GM13976 (cell line): Measurements from ENCODE around the gene YWHAB.

Source experiments
- DNase-seq: peaks from one replicate; pipeline ENCODE4 v3.0.0; 2012; ENCODE audit warnings: low spot score
- CTCF ChIP-seq: IDR thresholded peaks from 2 replicates; pipeline ENCODE4 v1.5.1; 2012; ENCODE audit warnings: borderline replicate concordance, mild to moderate bottlenecking; ENCODE audit not compliant: insufficient read depth; ENCODE audit errors: extremely low read depth, missing control alignments, control extremely low read depth
- in situ Hi-C: fragments of 300-500 bp; cut with MboI; formaldehyde crosslinking; loops from one replicate; pipeline ENCODE4 v1.12.0; 2022; ENCODE audit warnings: low sequenced_read_pairs, mixed read lengths, inconsistent platforms; ENCODE audit not compliant: unreplicated experiment

Gene YWHAB

GRCh38 chr20:44918761-44919160 lies 33.3 kb downstream of the YWHAB start:
- no peak for DNase-seq
- in situ Hi-C loops: no loop called here
- TF ChIP-seq CTCF: no peak

GRCh38 chr20:44921447-44921846 lies 35.9 kb downstream of the YWHAB start:
- DNase-seq: no peak
- TF ChIP-seq CTCF: no peak
- in situ Hi-C loops: no loop called here

GRCh38 chr20:44924541-44924940 lies 39.0 kb downstream of the YWHAB start:
- in situ Hi-C loops: no loop called here
- no peak for DNase-seq
- no peak for TF ChIP-seq CTCF

- TF ChIP-seq CTCF: no peak
- DNase-seq: no peak
- in situ Hi-C loops: no loop called here
These were observed 43.1 kb downstream of the YWHAB start for GRCh38 chr20:44928595-44928994.

- in situ Hi-C loops: no loop called here
These were observed 45.1 kb downstream of the YWHAB start for GRCh38 chr20:44930517-44931168.

GRCh38 chr20:44931911-44932310 lies 46.4 kb downstream of the YWHAB start:
- in situ Hi-C loops: no loop called here
- no peak for DNase-seq
- TF ChIP-seq CTCF: no peak

More at GRCh38 chr20:44930517-44931168, 45.1 kb downstream of the YWHAB start:
- no peak for DNase-seq
- no peak for TF ChIP-seq CTCF
